IPS-18a (cell line): ENCODE results near the gene WWC1.

Experiments used
- H3K27ac ChIP-seq: one replicate; pipeline ENCODE4 v1.5.1; 2013; ENCODE audit warnings: low read length
- H3K27me3 ChIP-seq: one replicate; pipeline ENCODE4 v1.6.1; 2013; ENCODE audit warnings: mild to moderate bottlenecking, low read length; ENCODE audit not compliant: control insufficient read depth, insufficient read depth
- H3K36me3 ChIP-seq: one replicate; pipeline ENCODE4 v1.6.1; 2013; ENCODE audit warnings: low read depth, low read length; ENCODE audit not compliant: control insufficient read depth
- H3K4me1 ChIP-seq: one replicate; pipeline ENCODE4 v1.6.1; 2013; ENCODE audit warnings: low read depth, low read length; ENCODE audit not compliant: control insufficient read depth
- H3K4me3 ChIP-seq: one replicate; pipeline ENCODE4 v1.5.1; 2013; ENCODE audit warnings: low read length
- H3K9ac ChIP-seq: one replicate; pipeline ENCODE4 v1.6.1; 2013; ENCODE audit warnings: mild to moderate bottlenecking, low read length, moderate library complexity
- H3K9me3 ChIP-seq: one replicate; pipeline ENCODE4 v1.6.1; 2013; ENCODE audit warnings: low read depth, low read length; ENCODE audit not compliant: control insufficient read depth

The WWC1 gene

GRCh38 chr5:168291342-168291963 lies at the start of gene WWC1:
WWC1 (plus strand) TSS chr5:168291645; CDS start chr5:168292153, 508 bp downstream.
- Histone ChIP-seq H3K9me3 (no peaks in the 10 kb centered on the region), H3K27ac (no peak within 1 kb of the TSS), H3K36me3 (no peaks in the 10 kb centered on the region), H3K4me1 (peaks cover 21% of the 10 kb centered on the region), H3K27me3 (peaks cover 5% of the 10 kb centered on the region), H3K9ac (peak within 1 kb of the TSS; percentile 37), H3K4me3 (peak within 1 kb of the TSS; percentile 77)

GRCh38 chr5:168244838-168245559 lies 46.4 kb upstream of the WWC1 start:
- H3K27ac ChIP-seq, result no peak overlapping the region
- H3K4me1 ChIP-seq, result no peaks in the 10 kb centered on the region
- H3K4me3 ChIP-seq, result no peak overlapping the region
- H3K9me3 ChIP-seq, result no peaks in the 10 kb centered on the region
- no peaks in the 10 kb centered on the region for H3K36me3 ChIP-seq
- peaks cover 6% of the 10 kb centered on the region for H3K27me3 ChIP-seq
- no peak overlapping the region for H3K9ac ChIP-seq

GRCh38 chr5:168249923-168250322 lies 41.5 kb upstream of the WWC1 start:
- Histone ChIP-seq H3K4me1 (no peaks in the 10 kb centered on the region), H3K9ac (no peak overlapping the region), H3K27ac (no peak overlapping the region), H3K4me3 (no peak overlapping the region), H3K27me3 (no peaks in the 10 kb centered on the region), H3K36me3 (no peaks in the 10 kb centered on the region), H3K9me3 (no peaks in the 10 kb centered on the region)

- Histone ChIP-seq H3K4me1 (no peaks in the 10 kb centered on the region), H3K9me3 (no peaks in the 10 kb centered on the region), H3K27ac (no peak overlapping the region), H3K4me3 (no peak overlapping the region), H3K27me3 (no peaks in the 10 kb centered on the region), H3K9ac (no peak overlapping the region), H3K36me3 (no peaks in the 10 kb centered on the region)
Observed at GRCh38 chr5:168251259-168251658, 40.2 kb upstream of the WWC1 start.

GRCh38 chr5:168254013-168254693 lies 37.3 kb upstream of the WWC1 start:
- Histone ChIP-seq H3K36me3 (no peaks in the 10 kb centered on the region), H3K4me1 (no peaks in the 10 kb centered on the region)

GRCh38 chr5:168260353-168261226 lies 30.9 kb upstream of the WWC1 start:
- Histone ChIP-seq H3K36me3 (no peaks in the 10 kb centered on the region), H3K27me3 (no peaks in the 10 kb centered on the region), H3K4me1 (no peaks in the 10 kb centered on the region), H3K4me3 (no peak overlapping the region), H3K27ac (no peak overlapping the region), H3K9me3 (no peaks in the 10 kb centered on the region), H3K9ac (no peak overlapping the region)

More at GRCh38 chr5:168254013-168254693, 37.3 kb upstream of the WWC1 start:
- Histone ChIP-seq H3K4me3 (no peak overlapping the region), H3K9me3 (no peaks in the 10 kb centered on the region), H3K27ac (no peak overlapping the region), H3K27me3 (no peaks in the 10 kb centered on the region), H3K9ac (no peak overlapping the region)

GRCh38 chr5:168261227-168261571 lies 30.2 kb upstream of the WWC1 start:
- Histone ChIP-seq H3K27ac (no peak overlapping the region), H3K9me3 (no peaks in the 10 kb centered on the region), H3K9ac (no peak overlapping the region), H3K4me3 (no peak overlapping the region), H3K4me1 (no peaks in the 10 kb centered on the region), H3K36me3 (no peaks in the 10 kb centered on the region), H3K27me3 (no peaks in the 10 kb centered on the region)

- Histone ChIP-seq H3K27ac (no peak overlapping the region), H3K4me1 (no peaks in the 10 kb centered on the region), H3K4me3 (no peak overlapping the region), H3K9me3 (no peaks in the 10 kb centered on the region), H3K36me3 (no peaks in the 10 kb centered on the region), H3K9ac (no peak overlapping the region), H3K27me3 (no peaks in the 10 kb centered on the region)
Observed at GRCh38 chr5:168262042-168262743, 29.3 kb upstream of the WWC1 start.

- Histone ChIP-seq H3K9me3 (no peaks in the 10 kb centered on the region), H3K27ac (no peak overlapping the region), H3K4me3 (no peak overlapping the region), H3K4me1 (no peaks in the 10 kb centered on the region), H3K36me3 (no peaks in the 10 kb centered on the region), H3K9ac (no peak overlapping the region), H3K27me3 (no peaks in the 10 kb centered on the region)
Observed at GRCh38 chr5:168263121-168263520, 28.3 kb upstream of the WWC1 start.

- Histone ChIP-seq H3K27ac (no peak overlapping the region), H3K4me3 (no peak overlapping the region), H3K36me3 (no peaks in the 10 kb centered on the region), H3K27me3 (no peaks in the 10 kb centered on the region), H3K9ac (no peak overlapping the region), H3K4me1 (peaks cover 12% of the 10 kb centered on the region), H3K9me3 (no peaks in the 10 kb centered on the region)
Observed at GRCh38 chr5:168266016-168266415, 25.4 kb upstream of the WWC1 start.
